ENCODE measurements around the gene VPREB1. TPM values are rescaled to one million over a fixed set of nuclear protein-coding genes. Genes with fewer than 3 reads are reported as not detected.

The VPREB1 gene
- polyA plus RNA-seq, 3 donors: not detected

DNA sequence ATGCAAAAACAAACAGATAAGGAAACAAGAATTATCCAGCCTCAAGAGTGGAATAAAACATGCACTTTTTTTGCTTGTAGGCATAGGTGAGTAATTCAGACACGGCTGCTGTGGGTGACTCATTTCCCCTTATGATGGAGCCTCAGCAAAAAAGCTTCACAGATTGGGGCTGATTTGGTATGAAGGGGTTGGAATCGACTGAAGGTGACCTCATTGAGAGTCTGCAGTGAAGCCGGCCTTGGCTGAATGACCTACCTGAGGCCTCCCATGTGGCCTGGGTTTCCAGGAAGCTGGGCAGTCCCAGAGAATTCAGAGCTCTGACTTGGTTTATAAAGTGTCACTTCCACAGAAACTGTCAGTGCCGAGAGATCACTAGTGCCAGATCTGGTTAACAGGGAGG, 34.2 kb upstream of the VPREB1 start:
- Histone ChIP-seq H3K79me2 (ENCODE audit: insufficient read depth, low read length) (no peaks in the 10 kb centered on the region), H4K20me1 (ENCODE audit: insufficient read depth, low read length) (no peaks in the 10 kb centered on the region), H3K36me3 (replicated peaks in 1 of 2; ENCODE audit: control insufficient read depth in 1 of 2, insufficient read depth in 2 of 2, low read length in 2 of 2) (no peaks in the 10 kb centered on the region), H3K4me2 (replicated peaks; ENCODE audit: extremely low read depth, low read length, poor library complexity, severe bottlenecking) (no peak overlapping the region), H3K9me3 (replicated peaks in 1 of 2; ENCODE audit: control insufficient read depth in 1 of 2, insufficient read depth in 1 of 2, low read length in 2 of 2) (no peaks in the 10 kb centered on the region), H2AFZ (ENCODE audit: insufficient read depth, low read depth, low read length, poor library complexity, severe bottlenecking) (no peak overlapping the region), H3K4me3 (replicated peaks in 1 of 3; ENCODE audit: low read depth in 2 of 3, low read length in 3 of 3) (no peak overlapping the region), H3K4me1 (ENCODE audit: control insufficient read depth in 1 of 2, insufficient read depth in 2 of 2, low read length in 2 of 2) (no peaks in the 10 kb centered on the region), H3K27me3 (ENCODE audit: control insufficient read depth in 2 of 2, insufficient read depth in 2 of 2, low read length in 2 of 2) (peaks cover 12 to 14% of the 10 kb centered on the region in 2 donors), H3K9ac (ENCODE audit: insufficient read depth, low read length, poor library complexity, severe bottlenecking) (no peak overlapping the region), H3K27ac (ENCODE audit: low read depth in 1 of 2, low read length in 2 of 2) (no peak overlapping the region)
- DNase-seq: peak in 1 of 3 donors; percentile 14
- 61% methylated on average over 4 of the region's 4 CpGs for WGBS (ENCODE audit: insufficient coverage)
- Mint-ChIP-seq H3K27ac (no peak overlapping the region), H3K9me3 (peaks cover 0 to 2% (median 0%) of the 10 kb centered on the region in 7 donors), H3K27me3 (ENCODE audit: low read depth in 3 of 3) (peaks cover 10 to 40% (median 20%) of the 10 kb centered on the region in 3 donors), H3K4me1 (peaks cover 5% of the 10 kb centered on the region), H3K36me3 (no peaks in the 10 kb centered on the region), H3K4me3 (no peak overlapping the region)
- intact Hi-C loops (cut with micrococcal nuclease): no loop called here
- TF ChIP-seq, protein P1, sequence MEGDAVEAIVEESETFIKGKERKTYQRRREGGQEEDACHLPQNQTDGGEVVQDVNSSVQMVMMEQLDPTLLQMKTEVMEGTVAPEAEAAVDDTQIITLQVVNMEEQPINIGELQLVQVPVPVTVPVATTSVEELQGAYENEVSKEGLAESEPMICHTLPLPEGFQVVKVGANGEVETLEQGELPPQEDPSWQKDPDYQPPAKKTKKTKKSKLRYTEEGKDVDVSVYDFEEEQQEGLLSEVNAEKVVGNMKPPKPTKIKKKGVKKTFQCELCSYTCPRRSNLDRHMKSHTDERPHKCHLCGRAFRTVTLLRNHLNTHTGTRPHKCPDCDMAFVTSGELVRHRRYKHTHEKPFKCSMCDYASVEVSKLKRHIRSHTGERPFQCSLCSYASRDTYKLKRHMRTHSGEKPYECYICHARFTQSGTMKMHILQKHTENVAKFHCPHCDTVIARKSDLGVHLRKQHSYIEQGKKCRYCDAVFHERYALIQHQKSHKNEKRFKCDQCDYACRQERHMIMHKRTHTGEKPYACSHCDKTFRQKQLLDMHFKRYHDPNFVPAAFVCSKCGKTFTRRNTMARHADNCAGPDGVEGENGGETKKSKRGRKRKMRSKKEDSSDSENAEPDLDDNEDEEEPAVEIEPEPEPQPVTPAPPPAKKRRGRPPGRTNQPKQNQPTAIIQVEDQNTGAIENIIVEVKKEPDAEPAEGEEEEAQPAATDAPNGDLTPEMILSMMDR (IDR thresholded peaks at IDR 0.05): no peak

DNA sequence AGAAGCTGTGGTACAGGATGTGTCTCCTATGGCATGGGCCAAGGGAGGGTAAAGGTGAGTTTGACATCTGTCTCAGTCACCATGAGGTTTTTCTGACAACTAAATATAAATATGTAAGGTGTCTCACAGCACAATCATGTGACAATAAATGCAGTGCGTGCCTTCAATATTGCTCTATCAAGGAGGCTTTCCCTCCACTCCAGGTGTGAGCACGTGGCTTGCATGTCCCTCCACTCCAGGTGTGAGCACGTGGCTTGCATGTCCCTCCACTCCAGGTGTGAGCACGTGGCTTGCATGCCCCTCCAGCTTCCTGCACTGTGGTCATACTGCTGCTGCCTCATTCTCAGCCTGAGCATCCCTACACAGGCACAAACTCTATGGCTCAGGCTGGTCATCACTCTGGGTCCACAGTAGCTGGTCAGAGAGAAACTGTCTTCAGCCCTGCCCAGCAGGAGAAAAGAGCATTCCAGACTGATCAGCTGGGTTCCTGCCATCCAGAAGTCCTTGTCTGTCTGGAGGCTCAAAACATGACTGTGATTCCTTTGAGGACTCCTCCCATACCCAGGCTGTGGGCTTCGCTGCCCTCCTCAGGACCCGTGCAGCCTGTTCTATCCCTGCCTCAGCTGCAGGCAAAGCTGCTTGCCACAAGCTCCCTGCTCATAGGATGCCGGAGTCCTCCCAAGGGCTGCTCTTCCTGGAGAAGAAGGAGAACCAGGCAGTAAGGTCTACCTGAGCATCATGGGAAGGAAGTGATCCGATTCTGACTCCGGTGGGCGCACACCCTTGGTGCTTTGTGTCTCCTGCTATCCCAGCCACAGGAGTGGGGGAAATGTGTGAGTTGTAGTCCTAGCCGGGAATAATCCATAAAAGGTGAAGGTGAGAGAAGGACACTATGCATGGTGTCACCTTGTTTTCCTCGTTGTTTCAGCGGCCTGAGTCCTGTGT, 33.4 kb upstream of the VPREB1 start:
- peaks cover 10% of the 10 kb centered on the region in 2 donors for H3K27me3 ChIP-seq (ENCODE audit: control insufficient read depth in 2 of 2, insufficient read depth in 2 of 2, low read length in 2 of 2)
- Mint-ChIP-seq H3K4me3 (peak overlapping the region in 1 of 2 donors; percentile 48), H3K36me3 (no peaks in the 10 kb centered on the region), H3K9me3 (peaks cover 0 to 2% (median 0%) of the 10 kb centered on the region in 7 donors), H3K27ac (peak overlapping the region in 2 of 7 donors; percentile 9 to 15), H3K27me3 (ENCODE audit: low read depth in 3 of 3) (peaks cover 10 to 33% (median 17%) of the 10 kb centered on the region in 3 donors), H3K4me1 (peaks cover 5% of the 10 kb centered on the region)
- TF ChIP-seq, protein P1 (IDR thresholded peaks at IDR 0.05): no peak
- intact Hi-C loops (cut with micrococcal nuclease): no loop called here
- no peak overlapping the region for H3K4me3 ChIP-seq (replicated peaks in 1 of 3; ENCODE audit: low read depth in 2 of 3, low read length in 3 of 3)
- no peak overlapping the region for H3K4me2 ChIP-seq (replicated peaks; ENCODE audit: extremely low read depth, low read length, poor library complexity, severe bottlenecking)
- WGBS (ENCODE audit: insufficient coverage): 66% methylated on average over 12 of the region's 13 CpGs
- H3K4me1 ChIP-seq (ENCODE audit: control insufficient read depth in 1 of 2, insufficient read depth in 2 of 2, low read length in 2 of 2): no peaks in the 10 kb centered on the region
- no peaks in the 10 kb centered on the region for H3K36me3 ChIP-seq (replicated peaks in 1 of 2; ENCODE audit: control insufficient read depth in 1 of 2, insufficient read depth in 2 of 2, low read length in 2 of 2)
- DNase-seq: no peak
- no peaks in the 10 kb centered on the region for H3K9me3 ChIP-seq (replicated peaks in 1 of 2; ENCODE audit: control insufficient read depth in 1 of 2, insufficient read depth in 1 of 2, low read length in 2 of 2)
- no peak overlapping the region for H2AFZ ChIP-seq (ENCODE audit: insufficient read depth, low read depth, low read length, poor library complexity, severe bottlenecking)
- no peak overlapping the region for H3K9ac ChIP-seq (ENCODE audit: insufficient read depth, low read length, poor library complexity, severe bottlenecking)
- H4K20me1 ChIP-seq (ENCODE audit: insufficient read depth, low read length): no peaks in the 10 kb centered on the region
- no peaks in the 10 kb centered on the region for H3K79me2 ChIP-seq (ENCODE audit: insufficient read depth, low read length)
- H3K27ac ChIP-seq (ENCODE audit: low read depth in 1 of 2, low read length in 2 of 2): no peak overlapping the region
